A549 (cell line): ENCODE results near the gene FANCI.

Experiments used
- BCL3 ChIP-seq: fragments of >200 bp; sonication (Bioruptor Twin); formaldehyde crosslinking; IDR thresholded peaks from 3 replicates; pipeline ENCODE4 v1.6.1; 2016
- CTCF ChIP-seq: fragments of >200 bp; sonication (Bioruptor Twin); formaldehyde crosslinking; IDR thresholded peaks from 3 replicates; pipeline ENCODE4 v1.5.1; 2016
- ELK1 ChIP-seq: fragments of 150-350 bp; IDR thresholded peaks from 2 replicates; pipeline ENCODE4 v1.6.1; 2014; ENCODE audit warnings: low read depth, mild to moderate bottlenecking, low read length
- HDAC2 ChIP-seq: fragments of 200-600 bp; sonication (generic); IDR thresholded peaks from 2 replicates; pipeline ENCODE4 v1.6.1; 2016
- MAX ChIP-seq: IDR thresholded peaks from 2 replicates; pipeline ENCODE4 v1.6.1; 2012
- NR3C1 ChIP-seq: fragments of >200 bp; sonication (Bioruptor Twin); formaldehyde crosslinking; IDR thresholded peaks from 3 replicates; pipeline ENCODE4 v1.6.1; 2017
- POLR2A ChIP-seq: IDR thresholded peaks from 2 replicates; pipeline ENCODE4 v1.6.1; 2012; ENCODE audit warnings: mild to moderate bottlenecking, low read length
- RAD21 ChIP-seq, 2 experiments: fragments of >200 bp in 1 of 2; sonication (Bioruptor Twin) in 1 of 2; formaldehyde crosslinking in 1 of 2; IDR thresholded peaks in 1 of 2; conservative IDR thresholded peaks in 1 of 2; 2 replicates in 1 of 2; 3 replicates in 1 of 2; pipeline ENCODE4 v1.6.1; 2012 to 2018; ENCODE audit warnings: inconsistent platforms in 1 of 2
- RCOR1 ChIP-seq: fragments of 150-350 bp; IDR thresholded peaks from 2 replicates; pipeline ENCODE4 v1.6.1; 2014; ENCODE audit warnings: antibody characterized with exemption, low read length, low read depth
- ZFP36 ChIP-seq: fragments of 450-650 bp; IDR thresholded peaks from 2 replicates; pipeline ENCODE4 v1.6.1; 2014; ENCODE audit warnings: borderline replicate concordance; ENCODE audit not compliant: partially characterized antibody

GRCh38 chr15:89293012-89293411 lies 49.2 kb downstream of the FANCI start:
- TF ChIP-seq MAX (no peak), POLR2A (no peak), CTCF (no peak; the same call in 2 of the 3 replicates), NR3C1 (no peak), ELK1 (no peak), ZFP36 (no peak), RCOR1 (no peak), BCL3 (no peak), HDAC2 (no peak), RAD21 (conservative IDR thresholded peaks at IDR 0.05 in 1 of 2, IDR thresholded peaks at IDR 0.05 in 1 of 2) (no peak)
